CD14-positive monocyte (primary cell): ENCODE data around the gene ZFYVE28. TPM values are rescaled to one million over a fixed set of nuclear protein-coding genes. Genes with fewer than 3 reads are reported as not detected.

Experiments
- DNase-seq, 3 donors: peaks; one replicate each; pipeline ENCODE4 v3.0.0-alpha.2; 2011 to 2022
- H2AFZ ChIP-seq: 2 replicates; pipeline ENCODE4 v1.6.0; 2012; ENCODE audit warnings: mild to moderate bottlenecking, low read depth, low read length, inconsistent platforms; ENCODE audit not compliant: insufficient read depth, poor library complexity, severe bottlenecking
- H3K27ac ChIP-seq, 2 donors: 1 replicate in 1 of 2; 2 replicates in 1 of 2; pipeline ENCODE4 v1.5.1; 2012 to 2013; ENCODE audit warnings: low read length in 2 of 2, control low read depth in 1 of 2, inconsistent platforms in 1 of 2, low read depth in 1 of 2, mild to moderate bottlenecking in 1 of 2
- H3K27me3 ChIP-seq, 2 donors: one replicate each; pipeline versions ENCODE4 v1.6.0 to v1.6.1; 2011 to 2013; ENCODE audit warnings: low read length in 2 of 2; ENCODE audit not compliant: control insufficient read depth in 2 of 2, insufficient read depth in 2 of 2
- H3K36me3 ChIP-seq, 2 donors: replicated peaks in 1 of 2; 1 replicate in 1 of 2; 2 replicates in 1 of 2; pipeline versions ENCODE4 v1.5.1 to v1.6.1; 2012 to 2013; ENCODE audit warnings: low read length in 2 of 2, control low read depth in 1 of 2, inconsistent platforms in 1 of 2, mild to moderate bottlenecking in 1 of 2; ENCODE audit not compliant: insufficient read depth in 2 of 2, control insufficient read depth in 1 of 2
- H3K4me1 ChIP-seq, 2 donors: 1 replicate in 1 of 2; 2 replicates in 1 of 2; pipeline versions ENCODE4 v1.5.1 to v1.6.1; 2012 to 2013; ENCODE audit warnings: low read length in 2 of 2, control low read depth in 1 of 2, inconsistent platforms in 1 of 2, mild to moderate bottlenecking in 1 of 2, moderate library complexity in 1 of 2; ENCODE audit not compliant: insufficient read depth in 2 of 2, control insufficient read depth in 1 of 2
- H3K4me2 ChIP-seq: replicated peaks from 2 replicates; pipeline ENCODE3; 2012; ENCODE audit warnings: low read length, moderate library complexity, mild to moderate bottlenecking; ENCODE audit not compliant: poor library complexity, severe bottlenecking; ENCODE audit errors: extremely low read depth
- H3K4me3 ChIP-seq, 3 experiments: fragments of 200-600 bp in 1 of 3; sonication (generic) in 1 of 3; replicated peaks in 1 of 3; 1 replicate in 2 of 3; 2 replicates in 1 of 3; pipeline ENCODE4 v1.5.1; 2011 to 2013; ENCODE audit warnings: low read length in 3 of 3, mild to moderate bottlenecking in 3 of 3, control low read depth in 2 of 3, low read depth in 2 of 3, inconsistent platforms in 1 of 3, moderate library complexity in 1 of 3
- H3K79me2 ChIP-seq: 2 replicates; pipeline ENCODE4 v1.6.0; 2012; ENCODE audit warnings: mild to moderate bottlenecking, control low read depth, inconsistent platforms, low read length, moderate library complexity; ENCODE audit not compliant: insufficient read depth
- H3K9ac ChIP-seq: 2 replicates; pipeline ENCODE4 v1.6.0; 2017; ENCODE audit warnings: low read length, mild to moderate bottlenecking; ENCODE audit not compliant: insufficient read depth, poor library complexity, severe bottlenecking
- H3K9me3 ChIP-seq, 2 donors: replicated peaks in 1 of 2; 1 replicate in 1 of 2; 2 replicates in 1 of 2; pipeline versions ENCODE4 v1.5.1 to v1.6.1; 2012 to 2013; ENCODE audit warnings: low read length in 2 of 2, control low read depth in 1 of 2; ENCODE audit not compliant: control insufficient read depth in 1 of 2, insufficient read depth in 1 of 2
- H4K20me1 ChIP-seq: 2 replicates; pipeline ENCODE4 v1.6.0; 2012; ENCODE audit warnings: mild to moderate bottlenecking, low read length, control low read depth, moderate library complexity; ENCODE audit not compliant: insufficient read depth
- H3K27ac Mint-ChIP-seq, 7 donors: one replicate each; pipeline ENCODE4 v1.8.0; 2020; ENCODE audit warnings: mild to moderate bottlenecking in 7 of 7, mixed read lengths in 7 of 7, moderate library complexity in 6 of 7, inconsistent platforms in 2 of 7
- H3K27me3 Mint-ChIP-seq, 3 donors: one replicate each; pipeline ENCODE4 v1.8.0; 2021 to 2022; ENCODE audit warnings: low read depth in 3 of 3, mild to moderate bottlenecking in 3 of 3, mixed read lengths in 3 of 3, moderate library complexity in 3 of 3, inconsistent platforms in 1 of 3
- H3K36me3 Mint-ChIP-seq, 2 donors: one replicate each; pipeline ENCODE4 v1.8.0; 2020; ENCODE audit warnings: mixed read lengths in 2 of 2, inconsistent platforms in 1 of 2, mild to moderate bottlenecking in 1 of 2
- H3K4me1 Mint-ChIP-seq: one replicate; pipeline ENCODE4 v1.8.0; 2020; ENCODE audit warnings: mild to moderate bottlenecking, mixed read lengths
- H3K4me3 Mint-ChIP-seq, 2 donors: one replicate each; pipeline ENCODE4 v1.8.0; 2020; ENCODE audit warnings: mild to moderate bottlenecking in 2 of 2, mixed read lengths in 2 of 2, moderate library complexity in 1 of 2
- H3K9me3 Mint-ChIP-seq, 7 donors: one replicate each; pipeline ENCODE4 v1.8.0; 2020 to 2022; ENCODE audit warnings: mixed read lengths in 7 of 7, mild to moderate bottlenecking in 6 of 7, moderate library complexity in 6 of 7, inconsistent platforms in 2 of 7
- CTCF ChIP-seq: fragments of 200-600 bp; IDR thresholded peaks from one replicate; pipeline ENCODE4 v1.8.0; 2022; ENCODE audit warnings: antibody characterized with exemption, mild to moderate bottlenecking
- WGBS: methylation state at CpG from one replicate; pipeline ENCODE4 v1.1.5; 2013; ENCODE audit warnings: missing lambda C conversion rate; ENCODE audit not compliant: insufficient coverage; 5-methylcytosine and 5-hydroxymethylcytosine counted together
- intact Hi-C, 2 donors: fragments of 100-400 bp; cut with micrococcal nuclease; formaldehyde crosslinking; loops; one replicate each; pipeline versions ENCODE4 v1.15.0 to v1.15.1; 2023
- polyA plus RNA-seq, 3 donors: library from polyadenylated mRNA; depleted of rRNA in 1 of 3; unstranded in 2 of 3; stranded (reverse) in 1 of 3; fragments of 300-500 nt in 2 of 3; fragments of >200 nt in 1 of 3; fragmentation: Illumina TruSeq in 2 of 3; gene quantifications; 1 replicate in 2 of 3; 2 replicates in 1 of 3; pipeline ENCODE4 v1.2.3, GENCODE V29; 2012 to 2021

ZFYVE28 gene
- polyA plus RNA-seq, 3 donors: 1.0 to 4.4 (median 1.1) TPM

- peak in 2 of 3 donors; percentile 5 to 19 for DNase-seq
- 8% methylated on average over 22 of the region's 24 CpGs for WGBS
- Mint-ChIP-seq H3K27ac (no peak overlapping the region), H3K36me3 (no peaks in the 10 kb centered on the region), H3K27me3 (peaks cover 10 to 22% (median 17%) of the 10 kb centered on the region in 3 donors), H3K4me3 (peak overlapping the region; percentile 75 to 86), H3K4me1 (peaks cover 13% of the 10 kb centered on the region), H3K9me3 (no peaks in the 10 kb centered on the region)
- Histone ChIP-seq H3K4me3 (peak overlapping the region in 1 of 3 experiments; percentile 60), H3K27ac (no peak overlapping the region), H3K79me2 (no peaks in the 10 kb centered on the region), H3K27me3 (peaks cover 0 to 9% of the 10 kb centered on the region in 2 donors), H3K9ac (peak overlapping the region; percentile 29), H2AFZ (peak overlapping the region; percentile 77), H3K4me2 (peak overlapping the region; percentile 65), H3K36me3 (no peaks in the 10 kb centered on the region), H3K4me1 (peaks cover 5 to 15% of the 10 kb centered on the region in 2 donors), H4K20me1 (no peaks in the 10 kb centered on the region), H3K9me3 (no peaks in the 10 kb centered on the region)
- TF ChIP-seq CTCF: no peak
- intact Hi-C loops: no loop called here
Observed at GRCh38 chr4:2290974-2291704, 127.3 kb downstream of the ZFYVE28 start.

GRCh38 chr4:2290488-2290887, 128.0 kb downstream of the ZFYVE28 start:
- peak in 1 of 3 donors; percentile 2 for DNase-seq
- H3K4me3 ChIP-seq: peak overlapping the region in 1 of 3 experiments; percentile 60
- H3K9me3 ChIP-seq: no peaks in the 10 kb centered on the region
- H3K4me1 Mint-ChIP-seq: peaks cover 9% of the 10 kb centered on the region
- H3K27ac Mint-ChIP-seq: no peak overlapping the region
- no peaks in the 10 kb centered on the region for H3K79me2 ChIP-seq
- no peak overlapping the region for H2AFZ ChIP-seq
- H3K36me3 ChIP-seq: no peaks in the 10 kb centered on the region
- peak overlapping the region; percentile 65 for H3K4me2 ChIP-seq
- intact Hi-C loops: no loop called here
- H4K20me1 ChIP-seq: no peaks in the 10 kb centered on the region
- 96% methylated on average over 5 of the region's 9 CpGs for WGBS
- peaks cover 5 to 9% of the 10 kb centered on the region in 2 donors for H3K4me1 ChIP-seq
- H3K9me3 Mint-ChIP-seq: no peaks in the 10 kb centered on the region
- H3K27me3 Mint-ChIP-seq: peaks cover 10 to 22% (median 16%) of the 10 kb centered on the region in 3 donors
- peaks cover 0 to 9% of the 10 kb centered on the region in 2 donors for H3K27me3 ChIP-seq
- no peak overlapping the region for H3K27ac ChIP-seq
- TF ChIP-seq CTCF: no peak
- H3K36me3 Mint-ChIP-seq: no peaks in the 10 kb centered on the region
- H3K4me3 Mint-ChIP-seq: peak overlapping the region in 1 of 2 donors; percentile 75
- peak overlapping the region; percentile 29 for H3K9ac ChIP-seq
